Mesendoderm (in vitro differentiated cells): ENCODE measurements around the gene SREBF1.

Experiments used
- DNase-seq: peaks from one replicate; pipeline ENCODE4 v3.0.0; 2013
- H2AK5ac ChIP-seq: 2 replicates; pipeline ENCODE4 v1.6.1; 2013; ENCODE audit warnings: low read length, inconsistent platforms
- H2BK120ac ChIP-seq: 2 replicates; pipeline ENCODE4 v1.6.1; 2013; ENCODE audit warnings: low read depth, mild to moderate bottlenecking, low read length, moderate library complexity, mixed read lengths
- H2BK15ac ChIP-seq: replicated peaks from 2 replicates; pipeline ENCODE4 v1.6.1; 2013; ENCODE audit warnings: low read depth, mild to moderate bottlenecking, moderate library complexity
- H2BK5ac ChIP-seq: 2 replicates; pipeline ENCODE4 v1.6.1; 2013; ENCODE audit warnings: low read length, inconsistent platforms
- H3K18ac ChIP-seq: 2 replicates; pipeline ENCODE4 v1.6.1; 2013; ENCODE audit warnings: mild to moderate bottlenecking, low read length, mixed read lengths
- H3K23ac ChIP-seq: one replicate; pipeline ENCODE4 v1.6.1; 2013; ENCODE audit warnings: low read length
- H3K27ac ChIP-seq: 2 replicates; pipeline ENCODE4 v1.5.1; 2013; ENCODE audit warnings: low read depth, mild to moderate bottlenecking, inconsistent platforms, low read length, moderate library complexity
- H3K27me3 ChIP-seq: 2 replicates; pipeline ENCODE4 v1.6.1; 2013; ENCODE audit warnings: low read length, control low read depth, mild to moderate bottlenecking, inconsistent platforms; ENCODE audit not compliant: insufficient read depth, poor library complexity
- H3K36me3 ChIP-seq: 2 replicates; pipeline ENCODE4 v1.6.1; 2013; ENCODE audit warnings: low read length, inconsistent platforms; ENCODE audit not compliant: control insufficient read depth, insufficient read depth
- H3K4ac ChIP-seq: one replicate; pipeline ENCODE4 v1.6.1; 2013; ENCODE audit warnings: low read depth, mild to moderate bottlenecking, low read length, moderate library complexity
- H3K4me1 ChIP-seq: 2 replicates; pipeline ENCODE4 v1.6.1; 2013; ENCODE audit warnings: low read depth, low read length, inconsistent platforms; ENCODE audit not compliant: control insufficient read depth
- H3K4me2 ChIP-seq: 2 replicates; pipeline ENCODE4 v1.6.1; 2013; ENCODE audit warnings: low read length
- H3K4me3 ChIP-seq: 2 replicates; pipeline ENCODE4 v1.5.1; 2013; ENCODE audit warnings: mild to moderate bottlenecking, low read length
- H3K56ac ChIP-seq: one replicate; pipeline ENCODE4 v1.6.1; 2013; ENCODE audit warnings: low read length
- H3K79me1 ChIP-seq: 2 replicates; pipeline ENCODE4 v1.6.1; 2013; ENCODE audit warnings: low read length, inconsistent platforms
- H3K79me2 ChIP-seq: 2 replicates; pipeline ENCODE4 v1.6.1; 2013; ENCODE audit warnings: mild to moderate bottlenecking, low read length; ENCODE audit not compliant: control insufficient read depth, insufficient read depth
- H3K9ac ChIP-seq: 2 replicates; pipeline ENCODE4 v1.6.1; 2013; ENCODE audit warnings: low read length, inconsistent platforms
- H4K5ac ChIP-seq: one replicate; pipeline ENCODE4 v1.6.1; 2013; ENCODE audit warnings: low read length
- H4K8ac ChIP-seq: one replicate; pipeline ENCODE4 v1.6.1; 2013; ENCODE audit warnings: low read depth, mild to moderate bottlenecking, control low read depth, low read length, moderate library complexity
- WGBS: extraction: QIAGEN DNeasy Blood & Tissue Kit; methylation state at CpG from one replicate; pipeline ENCODE4 v1.1.7; 2013; ENCODE audit warnings: low lambda C conversion rate, missing lambda C conversion rate; ENCODE audit not compliant: insufficient coverage; ENCODE audit errors: extremely low coverage; 5-methylcytosine and 5-hydroxymethylcytosine counted together

SREBF1 gene

GRCh38 chr17:17872547-17873345 lies 36.0 kb upstream of the SREBF1 start:
- Histone ChIP-seq H3K79me2 (no peaks in the 10 kb centered on the region), H3K4me1 (no peaks in the 10 kb centered on the region), H2AK5ac (no peak overlapping the region), H4K8ac (no peak overlapping the region), H3K27me3 (no peaks in the 10 kb centered on the region), H2BK15ac (no peak overlapping the region), H3K79me1 (no peaks in the 10 kb centered on the region), H3K4me2 (no peak overlapping the region), H3K23ac (no peak overlapping the region), H3K9ac (no peak overlapping the region), H3K56ac (no peak overlapping the region), H3K27ac (no peak overlapping the region), H3K4me3 (no peak overlapping the region), H3K36me3 (no peaks in the 10 kb centered on the region), H2BK120ac (no peak overlapping the region), H2BK5ac (no peak overlapping the region), H3K4ac (no peak overlapping the region), H3K18ac (no peak overlapping the region), H4K5ac (no peak overlapping the region)
- no peak for DNase-seq
- WGBS, result no CpG with 5 or more reads among the region's 9 CpGs

GRCh38 chr17:17871913-17872312 lies 35.1 kb upstream of the SREBF1 start:
- Histone ChIP-seq H3K4ac (no peak overlapping the region), H3K56ac (no peak overlapping the region), H2BK5ac (no peak overlapping the region), H3K79me1 (no peaks in the 10 kb centered on the region), H3K23ac (no peak overlapping the region), H3K4me3 (no peak overlapping the region), H3K4me2 (no peak overlapping the region), H3K9ac (no peak overlapping the region), H4K5ac (no peak overlapping the region), H3K27me3 (no peaks in the 10 kb centered on the region), H3K18ac (no peak overlapping the region), H3K27ac (no peak overlapping the region), H2BK15ac (no peak overlapping the region), H3K36me3 (no peaks in the 10 kb centered on the region), H3K4me1 (no peaks in the 10 kb centered on the region), H4K8ac (no peak overlapping the region), H2AK5ac (no peak overlapping the region), H3K79me2 (no peaks in the 10 kb centered on the region), H2BK120ac (no peak overlapping the region)
- no CpG with 5 or more reads among the region's 3 CpGs for WGBS
- DNase-seq, result no peak

GRCh38 chr17:17870247-17870646 lies 33.5 kb upstream of the SREBF1 start:
- DNase-seq, result peak; percentile 46
- WGBS, result no CpG with 5 or more reads among the region's 6 CpGs
- Histone ChIP-seq H3K79me2 (no peaks in the 10 kb centered on the region), H3K9ac (no peak overlapping the region), H3K4me2 (no peak overlapping the region), H4K8ac (no peak overlapping the region), H2BK120ac (no peak overlapping the region), H3K27ac (no peak overlapping the region), H3K18ac (no peak overlapping the region), H2BK5ac (no peak overlapping the region), H3K79me1 (no peaks in the 10 kb centered on the region), H2AK5ac (no peak overlapping the region), H2BK15ac (no peak overlapping the region), H3K36me3 (no peaks in the 10 kb centered on the region), H3K27me3 (no peaks in the 10 kb centered on the region), H3K4ac (no peak overlapping the region), H4K5ac (no peak overlapping the region), H3K4me3 (no peak overlapping the region), H3K56ac (no peak overlapping the region), H3K4me1 (no peaks in the 10 kb centered on the region), H3K23ac (no peak overlapping the region)

- no peak overlapping the region for H4K8ac ChIP-seq
- no peaks in the 10 kb centered on the region for H3K4me1 ChIP-seq
- H3K4me3 ChIP-seq, result no peak overlapping the region
- peak overlapping the region; percentile 60 for H3K56ac ChIP-seq
- no peaks in the 10 kb centered on the region for H3K27me3 ChIP-seq
- H2AK5ac ChIP-seq, result no peak overlapping the region
- H3K18ac ChIP-seq, result no peak overlapping the region
- peak overlapping the region; percentile 6 for H3K23ac ChIP-seq
- H2BK5ac ChIP-seq, result no peak overlapping the region
- DNase-seq, result peak; percentile 83
- H3K36me3 ChIP-seq, result no peaks in the 10 kb centered on the region
- H3K79me2 ChIP-seq, result no peaks in the 10 kb centered on the region
- WGBS, result no CpG with 5 or more reads among the region's 18 CpGs
- H3K27ac ChIP-seq, result no peak overlapping the region
- no peak overlapping the region for H3K4ac ChIP-seq
- no peak overlapping the region for H3K4me2 ChIP-seq
- H3K79me1 ChIP-seq, result no peaks in the 10 kb centered on the region
- H4K5ac ChIP-seq, result no peak overlapping the region
- no peak overlapping the region for H2BK15ac ChIP-seq
- no peak overlapping the region for H3K9ac ChIP-seq
- no peak overlapping the region for H2BK120ac ChIP-seq
Observed at GRCh38 chr17:17868641-17869522, 32.1 kb upstream of the SREBF1 start.

GRCh38 chr17:17866897-17867296 lies 30.1 kb upstream of the SREBF1 start:
- Histone ChIP-seq H3K27ac (no peak overlapping the region), H3K27me3 (no peaks in the 10 kb centered on the region)

More at GRCh38 chr17:17866897-17867296, 30.1 kb upstream of the SREBF1 start:
- no peak overlapping the region for H3K9ac ChIP-seq
- H3K4me3 ChIP-seq, result no peak overlapping the region
- H2BK5ac ChIP-seq, result no peak overlapping the region
- H3K4me2 ChIP-seq, result no peak overlapping the region
- no peak overlapping the region for H2BK120ac ChIP-seq
- H3K4me1 ChIP-seq, result no peaks in the 10 kb centered on the region
- no peak for DNase-seq
- no peak overlapping the region for H2BK15ac ChIP-seq
- no peak overlapping the region for H4K8ac ChIP-seq
- no peaks in the 10 kb centered on the region for H3K36me3 ChIP-seq
- no peaks in the 10 kb centered on the region for H3K79me1 ChIP-seq
- H2AK5ac ChIP-seq, result no peak overlapping the region
- H3K23ac ChIP-seq, result no peak overlapping the region
- WGBS, result no CpG with 5 or more reads among the region's 4 CpGs
- H3K18ac ChIP-seq, result no peak overlapping the region
- no peaks in the 10 kb centered on the region for H3K79me2 ChIP-seq
- H3K4ac ChIP-seq, result no peak overlapping the region
- H3K56ac ChIP-seq, result no peak overlapping the region
- H4K5ac ChIP-seq, result no peak overlapping the region
